Mesenteric fat pad (tissue), 1 donor: Measurements from ENCODE around the gene RXRG. TPM values are rescaled to one million over a fixed set of nuclear protein-coding genes. Genes with fewer than 3 reads are reported as not detected.

Experiments
- DNase-seq: peaks from one replicate; pipeline ENCODE4 v3.0.0-alpha.2; 2020; ENCODE audit warnings: low spot score
- total RNA-seq: library from RNA; stranded (reverse); fragmentation: NEBNext Ultra II Directional; extraction: Animal tissue kit (Norgen Biotek cat#: 25700); gene quantifications from one replicate; pipeline ENCODE4 v1.2.1, GENCODE V29; 2021
- donor health status: DM: yes; HTN: yes; CAD: no.

Gene RXRG
- total RNA-seq, 1 donor from 2014 or later: 1.4 TPM

- no peak for DNase-seq
Measured at GRCh38 chr1:165411396-165411795, 33.5 kb downstream of the RXRG start.

GRCh38 chr1:165409657-165410358 lies 35.1 kb downstream of the RXRG start:
- DNase-seq: no peak

GRCh38 chr1:165408518-165408917 lies 36.4 kb downstream of the RXRG start:
- no peak for DNase-seq

GRCh38 chr1:165407398-165407797 lies 37.5 kb downstream of the RXRG start:
- DNase-seq: no peak

- no peak for DNase-seq
Measured at GRCh38 chr1:165403835-165404482, 41.0 kb downstream of the RXRG start.

GRCh38 chr1:165402517-165403111 lies 42.3 kb downstream of the RXRG start:
- DNase-seq: no peak

GRCh38 chr1:165397944-165398343 lies 47.0 kb downstream of the RXRG start:
- DNase-seq: no peak

- no peak for DNase-seq
Measured at GRCh38 chr1:165395901-165396300, 49.0 kb downstream of the RXRG start.

- DNase-seq: no peak
Measured at GRCh38 chr1:165395478-165395877, 49.4 kb downstream of the RXRG start.

GRCh38 chr1:165392634-165393571 lies 52.0 kb downstream of the RXRG start:
- peak; percentile 91 for DNase-seq

GRCh38 chr1:165389609-165390008 lies 55.3 kb downstream of the RXRG start:
- DNase-seq: no peak

- DNase-seq: no peak
Measured at GRCh38 chr1:165387961-165388360, 57.0 kb downstream of the RXRG start.

- no peak for DNase-seq
Measured at GRCh38 chr1:165387505-165387904, 57.4 kb downstream of the RXRG start.

- no peak for DNase-seq
Measured at GRCh38 chr1:165383599-165384405, 61.1 kb downstream of the RXRG start.

GRCh38 chr1:165383067-165383466 lies 61.9 kb downstream of the RXRG start:
- DNase-seq: no peak

- DNase-seq: no peak
Measured at GRCh38 chr1:165381745-165382505, 63.0 kb downstream of the RXRG start.

GRCh38 chr1:165376811-165377311 lies 68.1 kb downstream of the RXRG start:
- no peak for DNase-seq

- DNase-seq: no peak
Measured at GRCh38 chr1:165376041-165376810, 68.7 kb downstream of the RXRG start.

- DNase-seq: no peak
Measured at GRCh38 chr1:165375623-165376022, 69.3 kb downstream of the RXRG start.
